HG03060 (cell line): ENCODE data around the gene MAP1B.
"Not testable (repeated sequence)": the region's sequence is repeated elsewhere in the genome, so short reads cannot be mapped to it uniquely, and the experiment has no call there.

Source experiments
- ATAC-seq: cut with Tn5 transposase; IDR thresholded peaks from one replicate; pipeline ENCODE4 v1.9.1; 2021; ENCODE audit warnings: low read depth, moderate number of reproducible peaks; ENCODE audit not compliant: unreplicated experiment

MAP1B gene

GRCh38 chr5:72107131-72107900 lies at the start of gene MAP1B:
MAP1B (plus strand) TSS chr5:72107475; CDS start chr5:72107532, 57 bp downstream.
- no peak for ATAC-seq

- ATAC-seq: no peak
These were observed 49.5 kb upstream of the MAP1B start for GRCh38 chr5:72057816-72058215.

GRCh38 chr5:72063219-72063819 lies 44.0 kb upstream of the MAP1B start:
- ATAC-seq: no peak

- ATAC-seq: no peak
These were observed 42.3 kb upstream of the MAP1B start for GRCh38 chr5:72064801-72065570.

- ATAC-seq: no peak
These were observed 41.5 kb upstream of the MAP1B start for GRCh38 chr5:72065751-72066255.

- ATAC-seq: no peak
These were observed 40.6 kb upstream of the MAP1B start for GRCh38 chr5:72066705-72067107.

- ATAC-seq: no peak
These were observed 39.4 kb upstream of the MAP1B start for GRCh38 chr5:72067682-72068470.

- no peak for ATAC-seq
These were observed 36.7 kb upstream of the MAP1B start for GRCh38 chr5:72070529-72070928.

- ATAC-seq: no peak
These were observed 35.4 kb upstream of the MAP1B start for GRCh38 chr5:72071906-72072305.

- no peak for ATAC-seq
These were observed 33.0 kb upstream of the MAP1B start for GRCh38 chr5:72074251-72074650.

GRCh38 chr5:72075461-72075860 lies 31.8 kb upstream of the MAP1B start:
- no peak for ATAC-seq

- ATAC-seq: no peak
These were observed 30.5 kb upstream of the MAP1B start for GRCh38 chr5:72076621-72077300.

GRCh38 chr5:72077390-72077789 lies 29.9 kb upstream of the MAP1B start:
- ATAC-seq: no peak

- no peak for ATAC-seq
These were observed 28.0 kb upstream of the MAP1B start for GRCh38 chr5:72079288-72079687.

- ATAC-seq: no peak
These were observed 25.2 kb upstream of the MAP1B start for GRCh38 chr5:72082048-72082447.

GRCh38 chr5:72084876-72085275 lies 22.4 kb upstream of the MAP1B start:
- ATAC-seq: no peak

- ATAC-seq: no peak
These were observed 22.0 kb upstream of the MAP1B start for GRCh38 chr5:72085319-72085718.

- not testable (repeated sequence) for ATAC-seq
These were observed 17.6 kb upstream of the MAP1B start for GRCh38 chr5:72089713-72090112.

GRCh38 chr5:72092074-72092473 lies 15.2 kb upstream of the MAP1B start:
- no peak for ATAC-seq

GRCh38 chr5:72093217-72093616 lies 14.1 kb upstream of the MAP1B start:
- no peak for ATAC-seq
